HEK293 (cell line): Measurements from ENCODE around the gene MXRA8.

Experiments
- HOXA7 ChIP-seq: sonication (generic); formaldehyde crosslinking; IDR thresholded peaks from 2 replicates; pipeline ENCODE4 v1.8.1; 2022; ENCODE audit warnings: missing genetic modification reagents, borderline replicate concordance
- OSR2 ChIP-seq: fragments of 450-650 bp; formaldehyde crosslinking; IDR thresholded peaks from 2 replicates; pipeline ENCODE4 v1.5.1; 2016; ENCODE audit warnings: missing biosample characterization, missing genetic modification characterization
- REPIN1 ChIP-seq: fragments of 450-650 bp; formaldehyde crosslinking; IDR thresholded peaks from 2 replicates; pipeline ENCODE4 v1.5.1; 2017; ENCODE audit warnings: missing biosample characterization, missing genetic modification characterization, low read depth
- REST ChIP-seq: fragments of 450-650 bp; formaldehyde crosslinking; IDR thresholded peaks from 2 replicates; pipeline ENCODE4 v1.5.1; 2016; ENCODE audit warnings: missing biosample characterization, missing genetic modification characterization
- SCRT1 ChIP-seq: fragments of 450-650 bp; formaldehyde crosslinking; IDR thresholded peaks from 2 replicates; pipeline ENCODE4 v1.5.1; 2016; ENCODE audit warnings: missing biosample characterization, missing genetic modification characterization, borderline replicate concordance
- ZEB2 ChIP-seq: fragments of 450-650 bp; formaldehyde crosslinking; IDR thresholded peaks from 2 replicates; pipeline ENCODE4 v1.5.1; 2016; ENCODE audit warnings: missing biosample characterization, missing genetic modification characterization
- ZFP3 ChIP-seq: fragments of 450-650 bp; formaldehyde crosslinking; IDR thresholded peaks from 2 replicates; pipeline ENCODE4 v1.5.1; 2016; ENCODE audit warnings: low read depth, missing biosample characterization, missing genetic modification characterization
- ZNF146 ChIP-seq: fragments of 450-650 bp; formaldehyde crosslinking; IDR thresholded peaks from 2 replicates; pipeline ENCODE4 v1.5.1; 2016; ENCODE audit warnings: missing biosample characterization, missing genetic modification characterization
- ZNF16 ChIP-seq: fragments of 450-650 bp; formaldehyde crosslinking; IDR thresholded peaks from 2 replicates; pipeline ENCODE4 v1.5.1; 2016; ENCODE audit warnings: low read depth, missing biosample characterization, missing genetic modification characterization
- ZNF174 ChIP-seq: fragments of 450-650 bp; formaldehyde crosslinking; IDR thresholded peaks from 2 replicates; pipeline ENCODE4 v1.5.0; 2017; ENCODE audit warnings: missing biosample characterization, mild to moderate bottlenecking, missing genetic modification characterization
- ZNF223 ChIP-seq: fragments of 450-650 bp; formaldehyde crosslinking; IDR thresholded peaks from 2 replicates; pipeline ENCODE4 v1.5.1; 2016; ENCODE audit warnings: missing biosample characterization, missing genetic modification characterization
- ZNF23 ChIP-seq: fragments of 450-650 bp; formaldehyde crosslinking; IDR thresholded peaks from 2 replicates; pipeline ENCODE4 v1.5.1; 2016; ENCODE audit warnings: missing biosample characterization, missing genetic modification characterization, borderline replicate concordance
- ZNF248 ChIP-seq: fragments of 450-650 bp; formaldehyde crosslinking; IDR thresholded peaks from 2 replicates; pipeline ENCODE4 v1.5.1; 2017; ENCODE audit warnings: missing biosample characterization, missing genetic modification characterization
- ZNF266 ChIP-seq: fragments of 450-650 bp; formaldehyde crosslinking; IDR thresholded peaks from 2 replicates; pipeline ENCODE4 v1.5.1; 2016; ENCODE audit warnings: missing biosample characterization, missing genetic modification characterization, low read depth
- ZNF394 ChIP-seq: fragments of 450-650 bp; formaldehyde crosslinking; IDR thresholded peaks from 2 replicates; pipeline ENCODE4 v1.5.1; 2016; ENCODE audit warnings: missing biosample characterization, missing genetic modification characterization, mild to moderate bottlenecking, moderate library complexity, borderline replicate concordance
- ZNF423 ChIP-seq: fragments of 450-650 bp; formaldehyde crosslinking; IDR thresholded peaks from 2 replicates; pipeline ENCODE4 v1.5.1; 2016; ENCODE audit warnings: missing biosample characterization, missing genetic modification characterization
- ZNF426 ChIP-seq: fragments of 450-650 bp; formaldehyde crosslinking; IDR thresholded peaks from 2 replicates; pipeline ENCODE4 v1.5.1; 2017; ENCODE audit warnings: missing biosample characterization, missing genetic modification characterization, mild to moderate bottlenecking, inconsistent platforms, moderate library complexity
- ZNF518A ChIP-seq: fragments of 450-650 bp; formaldehyde crosslinking; conservative IDR thresholded peaks from 2 replicates; pipeline ENCODE4 v1.5.1; 2016; ENCODE audit warnings: low read depth, missing biosample characterization, missing genetic modification characterization
- ZNF530 ChIP-seq: fragments of 450-650 bp; formaldehyde crosslinking; IDR thresholded peaks from 2 replicates; pipeline ENCODE4 v1.5.1; 2016; ENCODE audit warnings: low read depth, missing biosample characterization, missing genetic modification characterization
- ZNF555 ChIP-seq: fragments of 450-650 bp; formaldehyde crosslinking; conservative IDR thresholded peaks from 2 replicates; pipeline ENCODE4 v1.5.1; 2017; ENCODE audit warnings: missing biosample characterization, mild to moderate bottlenecking, missing genetic modification characterization, inconsistent platforms
- ZNF560 ChIP-seq: fragments of 450-650 bp; formaldehyde crosslinking; IDR thresholded peaks from 2 replicates; pipeline ENCODE4 v1.5.1; 2017; ENCODE audit warnings: missing biosample characterization, missing genetic modification characterization, borderline replicate concordance
- ZNF585B ChIP-seq: fragments of 450-650 bp; formaldehyde crosslinking; IDR thresholded peaks from 2 replicates; pipeline ENCODE4 v1.5.1; 2016; ENCODE audit warnings: missing biosample characterization, missing genetic modification characterization
- ZNF600 ChIP-seq: fragments of 450-650 bp; formaldehyde crosslinking; IDR thresholded peaks from 2 replicates; pipeline ENCODE4 v1.5.1; 2016; ENCODE audit warnings: missing biosample characterization, missing genetic modification characterization
- ZNF785 ChIP-seq: fragments of 450-650 bp; formaldehyde crosslinking; IDR thresholded peaks from 2 replicates; pipeline ENCODE4 v1.5.1; 2016; ENCODE audit warnings: missing biosample characterization, missing genetic modification characterization
- ZXDB ChIP-seq: fragments of 450-650 bp; formaldehyde crosslinking; IDR thresholded peaks from 2 replicates; pipeline ENCODE4 v1.5.1; 2016; ENCODE audit warnings: missing biosample characterization, missing genetic modification characterization
- TF ChIP-seq, protein P1 (sequence below): fragments of 450-650 bp; formaldehyde crosslinking; IDR thresholded peaks from 2 replicates; pipeline ENCODE4; 2016; ENCODE audit warnings: missing biosample characterization, missing genetic modification characterization
- TF ChIP-seq, protein P2 (sequence below): fragments of 450-650 bp; formaldehyde crosslinking; IDR thresholded peaks from 2 replicates; pipeline ENCODE4 v1.5.1; 2016; ENCODE audit warnings: missing biosample characterization, missing genetic modification characterization
- TF ChIP-seq, protein P3 (sequence below): fragments of 450-650 bp; formaldehyde crosslinking; IDR thresholded peaks from 2 replicates; pipeline ENCODE4 v1.5.1; 2017; ENCODE audit warnings: missing biosample characterization, missing genetic modification characterization

The MXRA8 gene

DNA sequence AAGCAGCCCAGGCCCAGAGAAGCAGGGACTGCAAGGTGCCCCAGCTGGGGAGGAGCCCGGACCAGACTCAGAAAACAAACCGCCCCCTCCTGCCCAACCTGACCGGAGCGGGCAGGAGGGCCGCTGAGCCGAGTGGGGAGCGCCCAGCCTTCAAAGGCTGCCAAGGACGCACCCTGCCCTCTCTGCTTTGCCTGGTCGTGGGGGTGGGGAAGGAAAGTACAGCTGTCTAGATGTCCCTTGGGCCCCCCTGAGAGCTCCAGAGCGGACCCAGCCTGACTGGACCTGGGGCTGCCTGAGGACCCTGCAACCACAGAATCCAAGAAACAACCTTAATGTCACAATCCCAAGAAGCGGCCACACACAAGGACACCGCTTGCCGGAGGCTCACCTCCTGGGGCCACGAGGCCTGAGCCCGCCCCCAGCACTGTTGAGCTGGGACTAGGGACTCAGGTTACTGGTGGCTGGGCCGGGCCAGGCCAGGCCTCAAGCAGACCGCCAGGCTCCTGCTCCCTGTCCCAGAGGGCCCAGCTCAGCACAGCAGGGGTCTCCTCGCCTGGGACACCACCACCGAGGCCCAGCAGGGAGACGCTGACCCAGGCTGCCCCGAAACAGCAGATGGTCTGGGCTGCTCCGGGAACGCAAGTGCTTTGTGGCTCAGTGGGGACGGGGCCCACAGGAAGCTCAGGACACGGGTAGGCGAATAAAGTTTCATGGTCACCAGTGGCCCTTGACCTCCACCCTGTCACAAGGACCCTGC, 10.5 kb downstream of the MXRA8 start (continued):
- TF ChIP-seq ZNF518A: no peak
- TF ChIP-seq ZXDB (tag by site-specific recombination): peak; percentile 57
- TF ChIP-seq, protein P1, sequence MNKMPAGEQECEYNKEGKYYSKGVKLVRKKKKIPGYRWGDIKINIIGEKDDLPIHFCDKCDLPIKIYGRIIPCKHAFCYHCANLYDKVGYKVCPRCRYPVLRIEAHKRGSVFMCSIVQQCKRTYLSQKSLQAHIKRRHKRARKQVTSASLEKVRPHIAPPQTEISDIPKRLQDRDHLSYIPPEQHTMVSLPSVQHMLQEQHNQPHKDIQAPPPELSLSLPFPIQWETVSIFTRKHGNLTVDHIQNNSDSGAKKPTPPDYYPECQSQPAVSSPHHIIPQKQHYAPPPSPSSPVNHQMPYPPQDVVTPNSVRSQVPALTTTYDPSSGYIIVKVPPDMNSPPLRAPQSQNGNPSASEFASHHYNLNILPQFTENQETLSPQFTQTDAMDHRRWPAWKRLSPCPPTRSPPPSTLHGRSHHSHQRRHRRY: no peak
- TF ChIP-seq ZEB2 (tag by site-specific recombination): 0 out of 2 replicates have a peak, but pooled peaks have one; percentile 51
- TF ChIP-seq REST (tag by site-specific recombination): no peak
- no peak for TF ChIP-seq ZNF23 (tag by site-specific recombination)
- TF ChIP-seq HOXA7 (CRISPR knock-in tag): no peak
- peak; percentile 95 for TF ChIP-seq ZNF423 (tag by site-specific recombination)
- TF ChIP-seq ZNF585B (tag by site-specific recombination): no peak
- TF ChIP-seq ZNF560 (tag by site-specific recombination): no peak
- TF ChIP-seq, protein P2, sequence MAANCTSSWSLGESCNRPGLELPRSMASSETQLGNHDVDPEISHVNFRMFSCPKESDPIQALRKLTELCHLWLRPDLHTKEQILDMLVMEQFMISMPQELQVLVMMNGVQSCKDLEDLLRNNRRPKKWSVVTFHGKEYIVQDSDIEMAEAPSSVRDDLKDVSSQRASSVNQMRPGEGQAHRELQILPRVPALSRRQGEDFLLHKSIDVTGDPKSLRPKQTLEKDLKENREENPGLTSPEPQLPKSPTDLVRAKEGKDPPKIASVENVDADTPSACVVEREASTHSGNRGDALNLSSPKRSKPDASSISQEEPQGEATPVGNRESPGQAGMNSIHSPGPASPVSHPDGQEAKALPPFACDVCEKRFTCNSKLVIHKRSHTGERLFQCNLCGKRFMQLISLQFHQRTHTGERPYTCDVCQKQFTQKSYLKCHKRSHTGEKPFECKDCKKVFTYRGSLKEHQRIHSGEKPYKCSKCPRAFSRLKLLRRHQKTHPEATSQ (tag by site-specific recombination): no peak
- TF ChIP-seq SCRT1: no peak
- TF ChIP-seq ZNF16 (tag by site-specific recombination): no peak
- TF ChIP-seq OSR2 (tag by site-specific recombination): no peak
- no peak for TF ChIP-seq ZNF146 (tag by site-specific recombination)
- no peak for TF ChIP-seq ZNF555 (tag by site-specific recombination)
- no peak for TF ChIP-seq ZNF248 (tag by site-specific recombination)
- no peak for TF ChIP-seq ZNF394 (tag by site-specific recombination)
- TF ChIP-seq, protein P3, sequence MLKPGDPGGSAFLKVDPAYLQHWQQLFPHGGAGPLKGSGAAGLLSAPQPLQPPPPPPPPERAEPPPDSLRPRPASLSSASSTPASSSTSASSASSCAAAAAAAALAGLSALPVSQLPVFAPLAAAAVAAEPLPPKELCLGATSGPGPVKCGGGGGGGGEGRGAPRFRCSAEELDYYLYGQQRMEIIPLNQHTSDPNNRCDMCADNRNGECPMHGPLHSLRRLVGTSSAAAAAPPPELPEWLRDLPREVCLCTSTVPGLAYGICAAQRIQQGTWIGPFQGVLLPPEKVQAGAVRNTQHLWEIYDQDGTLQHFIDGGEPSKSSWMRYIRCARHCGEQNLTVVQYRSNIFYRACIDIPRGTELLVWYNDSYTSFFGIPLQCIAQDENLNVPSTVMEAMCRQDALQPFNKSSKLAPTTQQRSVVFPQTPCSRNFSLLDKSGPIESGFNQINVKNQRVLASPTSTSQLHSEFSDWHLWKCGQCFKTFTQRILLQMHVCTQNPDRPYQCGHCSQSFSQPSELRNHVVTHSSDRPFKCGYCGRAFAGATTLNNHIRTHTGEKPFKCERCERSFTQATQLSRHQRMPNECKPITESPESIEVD (tag by site-specific recombination): no peak
- no peak for TF ChIP-seq ZNF530 (tag by site-specific recombination)
- no peak for TF ChIP-seq ZNF223 (tag by site-specific recombination)
- no peak for TF ChIP-seq ZNF785 (tag by site-specific recombination)
- TF ChIP-seq ZFP3 (tag by site-specific recombination): no peak
- TF ChIP-seq ZNF174 (tag by site-specific recombination): no peak
- TF ChIP-seq ZNF426 (tag by site-specific recombination): no peak
- no peak for TF ChIP-seq ZNF600 (tag by site-specific recombination)
- TF ChIP-seq REPIN1 (tag by site-specific recombination): no peak
- TF ChIP-seq ZNF266: no peak
